PC-3 (cell line): ENCODE measurements around the gene TSHB. TPM values are rescaled to one million over a fixed set of nuclear protein-coding genes. Genes with fewer than 3 reads are reported as not detected.

Source experiments
- ATAC-seq: fragments of 200-7000 bp; cut with Tn5 transposase; 2 replicates; pipeline ENCODE4 v1.9.1; 2020; ENCODE audit warnings: mild to moderate bottlenecking, moderate library complexity
- BruUV-seq: library from RNA; stranded (reverse); fragments of 400-500 nt; replicated peaks from 2 replicates; lab custom pipeline; 2021; lab: Mats Ljungman, UMichigan
- CTCF ChIA-PET: fragments of 300-600 bp; sonication (Branson Sonifier 250); formaldehyde crosslinking; loops from one replicate; lab custom pipeline; 2022; ENCODE audit warnings: antibody characterized with exemption; lab: Charles Lee
- POLR2A ChIA-PET: fragments of 300-600 bp; sonication (Branson Sonifier 250); formaldehyde crosslinking; loops from one replicate; lab custom pipeline; 2022; ENCODE audit warnings: antibody characterized with exemption; ENCODE audit not compliant: unreplicated experiment; lab: Charles Lee
- DNase-seq: peaks from one replicate; pipeline ENCODE4 v3.0.0-alpha.2; 2015
- H2AFZ ChIP-seq: fragments of 300-600 bp; sonication (generic); 2 replicates; pipeline ENCODE4 v1.6.0; 2016; ENCODE audit warnings: antibody characterized with exemption, low read length
- H3F3A ChIP-seq: fragments of 300-600 bp; sonication (generic); one replicate; pipeline ENCODE4 v1.6.0; 2017; ENCODE audit warnings: antibody characterized with exemption, low read length, control low read depth, mild to moderate bottlenecking; ENCODE audit not compliant: unreplicated experiment
- H3K27ac ChIP-seq: fragments of 300-600 bp; sonication (generic); 2 replicates; pipeline ENCODE4 v1.5.1; 2016; ENCODE audit warnings: mild to moderate bottlenecking, low read length
- H3K27me3 ChIP-seq: fragments of 300-600 bp; sonication (generic); 2 replicates; pipeline ENCODE4 v1.6.1; 2016; ENCODE audit warnings: low read length, mixed read lengths
- H3K36me3 ChIP-seq: fragments of 300-600 bp; sonication (generic); 2 replicates; pipeline ENCODE4 v1.6.1; 2016; ENCODE audit warnings: low read depth, mixed run types, low read length, mixed read lengths
- H3K4me1 ChIP-seq: fragments of 300-600 bp; sonication (generic); 2 replicates; pipeline ENCODE4 v1.5.1; 2016; ENCODE audit warnings: low read length; ENCODE audit not compliant: insufficient read depth
- H3K4me2 ChIP-seq: fragments of 300-600 bp; sonication (generic); 2 replicates; pipeline ENCODE4 v1.6.0; 2016; ENCODE audit warnings: low read length
- H3K4me3 ChIP-seq: fragments of 300-600 bp; sonication (generic); 2 replicates; pipeline ENCODE4 v1.5.1; 2016; ENCODE audit warnings: mild to moderate bottlenecking, low read length, mixed read lengths
- H3K79me2 ChIP-seq: fragments of 300-600 bp; sonication (generic); 2 replicates; pipeline ENCODE4 v1.6.1; 2017; ENCODE audit warnings: low read length, mixed read lengths
- H3K9ac ChIP-seq: fragments of 300-600 bp; sonication (generic); 2 replicates; pipeline ENCODE4 v1.6.0; 2016; ENCODE audit warnings: mild to moderate bottlenecking, low read length
- H3K9me2 ChIP-seq: fragments of 300-600 bp; sonication (generic); replicated peaks from 2 replicates; pipeline ENCODE4 v1.6.1; 2016; ENCODE audit warnings: mixed run types, low read length, mixed read lengths
- H3K9me3 ChIP-seq: fragments of 300-600 bp; sonication (generic); 2 replicates; pipeline ENCODE4 v1.6.1; 2016; ENCODE audit warnings: low read length, mixed read lengths
- H4K20me1 ChIP-seq: fragments of 300-600 bp; sonication (generic); 2 replicates; pipeline ENCODE4 v1.6.1; 2016; ENCODE audit warnings: low read length, mixed read lengths
- CTCF ChIP-seq: fragments of 300-600 bp; sonication (generic); conservative IDR thresholded peaks from 2 replicates; pipeline ENCODE4 v1.5.1; 2017; ENCODE audit warnings: antibody characterized with exemption, low read depth, mild to moderate bottlenecking, low read length
- EZH2 ChIP-seq: fragments of 300-600 bp; sonication (generic); IDR thresholded peaks from one replicate; pipeline ENCODE4 v1.6.1; 2017; ENCODE audit warnings: antibody characterized with exemption, mild to moderate bottlenecking, low read length; ENCODE audit not compliant: unreplicated experiment
- EZH2phosphoT487 ChIP-seq: fragments of 300-600 bp; sonication (generic); IDR thresholded peaks from 2 replicates; pipeline ENCODE4 v1.6.1; 2018; ENCODE audit warnings: mild to moderate bottlenecking, antibody characterized with exemption, low read length, borderline replicate concordance
- intact Hi-C: fragments of 100-400 bp; cut with micrococcal nuclease; formaldehyde crosslinking; loops from 2 replicates; pipeline ENCODE4 v1.9.0; 2023
- total RNA-seq: library from RNA; depleted of rRNA; stranded (reverse); fragments of >200 nt; gene quantifications from 2 replicates; pipeline ENCODE4 v1.2.3, GENCODE V29; 2014

TSHB gene
- total RNA-seq, 1 experiment from 2014 or later, result not detected

- ATAC-seq (no peak), DNase-seq (no peak)
- Histone ChIP-seq H3K4me1 (no peaks in the 10 kb centered on the region), H3K79me2 (no peaks in the 10 kb centered on the region), H3K9ac (no peak overlapping the region), H3K4me2 (no peak overlapping the region), H3F3A (no peaks in the 10 kb centered on the region), H3K4me3 (no peak overlapping the region), H3K27ac (no peak overlapping the region), H3K9me3 (no peaks in the 10 kb centered on the region), H2AFZ (no peak overlapping the region), H3K36me3 (no peaks in the 10 kb centered on the region), H4K20me1 (no peaks in the 10 kb centered on the region), H3K9me2 (no peaks in the 10 kb centered on the region), H3K27me3 (no peaks in the 10 kb centered on the region)
- POLR2A ChIA-PET, result no interaction called here
- no peak for TF ChIP-seq EZH2phosphoT487
- no peak for TF ChIP-seq EZH2
- no peak for TF ChIP-seq CTCF
- no TSS peak for BruUV-seq
- intact Hi-C loops, result no loop called here
- CTCF ChIA-PET, result no interaction called here
Measured at GRCh38 chr1:115074839-115075534, 45.4 kb downstream of the TSHB start.

GRCh38 chr1:115076384-115076915, 46.8 kb downstream of the TSHB start:
- Histone ChIP-seq H3K4me1 (no peaks in the 10 kb centered on the region), H3K27me3 (no peaks in the 10 kb centered on the region), H2AFZ (no peak overlapping the region), H3K36me3 (no peaks in the 10 kb centered on the region), H3F3A (no peaks in the 10 kb centered on the region), H3K79me2 (no peaks in the 10 kb centered on the region), H3K9me3 (no peaks in the 10 kb centered on the region), H3K4me3 (no peak overlapping the region), H4K20me1 (no peaks in the 10 kb centered on the region), H3K9me2 (no peaks in the 10 kb centered on the region), H3K27ac (no peak overlapping the region), H3K4me2 (no peak overlapping the region), H3K9ac (no peak overlapping the region)
- no TSS peak for BruUV-seq
- ATAC-seq, result no peak
- intact Hi-C loops, result no loop called here
- no peak for TF ChIP-seq EZH2
- TF ChIP-seq CTCF, result no peak
- no peak for DNase-seq
- POLR2A ChIA-PET, result no interaction called here
- CTCF ChIA-PET, result no interaction called here

- CTCF ChIA-PET, result no interaction called here
Measured at GRCh38 chr1:115077286-115077983, 47.8 kb downstream of the TSHB start.

More at GRCh38 chr1:115077286-115077983, 47.8 kb downstream of the TSHB start:
- Histone ChIP-seq H3K9me2 (no peaks in the 10 kb centered on the region), H3K9ac (no peak overlapping the region), H3K4me3 (no peak overlapping the region), H3K27ac (no peak overlapping the region), H2AFZ (no peak overlapping the region), H3K4me1 (no peaks in the 10 kb centered on the region), H3K36me3 (no peaks in the 10 kb centered on the region), H3K9me3 (no peaks in the 10 kb centered on the region), H3K79me2 (no peaks in the 10 kb centered on the region), H4K20me1 (no peaks in the 10 kb centered on the region), H3F3A (no peaks in the 10 kb centered on the region), H3K27me3 (no peaks in the 10 kb centered on the region), H3K4me2 (no peak overlapping the region)
- intact Hi-C loops, result no loop called here
- ATAC-seq, result no peak
- no peak for DNase-seq
- BruUV-seq, result no TSS peak
- POLR2A ChIA-PET, result no interaction called here
- no peak for TF ChIP-seq EZH2
- TF ChIP-seq CTCF, result no peak
- TF ChIP-seq EZH2phosphoT487, result no peak
